ENCODE results near the gene DTNBP1.

GRCh38 chr6:15656145-15656544 lies 6.7 kb downstream of the DTNBP1 start:
- TF ChIP-seq POLR2AphosphoS5 (IDR thresholded peaks at IDR 0.05; ENCODE audit: low read depth, low read length) (no peak), CTCF (IDR thresholded peaks at IDR 0.05; ENCODE audit: control extremely low read depth in 1 of 3, insufficient read depth in 1 of 3, low read depth in 1 of 3, low read length in 3 of 3) (no peak), SUZ12 (IDR thresholded peaks at IDR 0.05; ENCODE audit: low read length) (no peak), EZH2 (IDR thresholded peaks at IDR 0.05; ENCODE audit: low read depth, low read length, severe bottlenecking) (no peak), ATF2 (IDR thresholded peaks at IDR 0.05; ENCODE audit: low read length) (no peak), FOSL1 (IDR thresholded peaks at IDR 0.05; ENCODE audit: insufficient read depth, low read depth, low read length) (no peak), TEAD4 (IDR thresholded peaks at IDR 0.05; ENCODE audit: low read depth, low read length) (no peak), PHF8 (conservative IDR thresholded peaks at IDR 0.05; ENCODE audit: low read depth, low read length) (no peak), KDM5A (IDR thresholded peaks at IDR 0.05; ENCODE audit: low read length) (no peak), POLR2A (IDR thresholded peaks at IDR 0.05; ENCODE audit: control extremely low read depth in 1 of 2, low read depth in 2 of 2, low read length in 2 of 2) (no peak)
